ENCODE results near the gene FAM240B. TPM values are rescaled to one million over a fixed set of nuclear protein-coding genes. Genes with fewer than 3 reads are reported as not detected.

FAM240B gene
- total RNA-seq, 1 experiment from 2014 or later: not detected

DNA sequence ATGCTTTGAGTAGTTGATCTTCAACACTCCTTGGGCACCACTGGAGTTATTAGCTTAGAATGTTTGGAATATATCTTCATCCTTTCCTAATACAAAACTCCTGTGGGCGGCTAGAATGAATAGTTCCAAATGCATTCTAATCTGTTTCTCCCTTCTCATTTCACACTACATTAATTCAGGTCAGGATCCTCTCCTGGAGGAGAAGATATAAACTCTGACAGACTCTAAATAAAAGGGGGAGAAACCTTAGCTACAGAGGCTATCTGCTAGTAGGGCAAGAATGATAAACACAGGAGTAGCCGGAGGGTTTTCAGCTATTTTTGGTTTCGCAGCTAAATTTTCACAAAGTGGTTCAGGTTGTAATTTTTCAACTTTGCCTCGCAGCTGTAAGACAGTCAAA, 45.2 kb upstream of the FAM240B start:
- H3K9ac ChIP-seq (ENCODE audit: extremely low read depth, insufficient read length, low read length): no peak overlapping the region
- WGBS (ENCODE audit: extremely low coverage, insufficient read length, low lambda C conversion rate): no CpG with 5 or more reads among the region's 4 CpGs
- no peak overlapping the region for H4K5ac ChIP-seq (ENCODE audit: insufficient read length, low read depth, low read length)
- DNase-seq: no peak
- no peaks in the 10 kb centered on the region for H3K27me3 ChIP-seq (ENCODE audit: insufficient read depth, low read length)
- Mint-ChIP-seq H3K27me3 (ENCODE audit: low read depth) (no peaks in the 10 kb centered on the region), H3K4me3 (no peak overlapping the region), H3K9me3 (peaks cover 2 to 7% of the 10 kb centered on the region in 2 experiments; a peak in 2 of 5 replicates), H3K4me1 (peaks cover 23 to 26% of the 10 kb centered on the region in 2 experiments), H3K36me3 (ENCODE audit: insufficient read depth in 1 of 3, low read depth in 3 of 3) (peaks cover 0 to 8% (median 2%) of the 10 kb centered on the region in 3 experiments; a peak in 4 of 7 replicates), H3K27ac (no peak overlapping the region; a peak in 1 of 7 replicates)
- H3K23me2 ChIP-seq (ENCODE audit: insufficient read length, low read depth, low read length, poor library complexity, severe bottlenecking): no peaks in the 10 kb centered on the region
- H3K9me3 ChIP-seq (ENCODE audit: control insufficient read depth, low read depth, low read length): no peaks in the 10 kb centered on the region
- no peak overlapping the region for H2BK20ac ChIP-seq (ENCODE audit: low read depth, low read length, poor library complexity, severe bottlenecking)
- H4K20me1 ChIP-seq (ENCODE audit: control insufficient read depth, insufficient read depth, insufficient read length): no peaks in the 10 kb centered on the region
- no peak overlapping the region for H2BK120ac ChIP-seq (ENCODE audit: low read depth, low read length, poor library complexity, severe bottlenecking)
- H2BK15ac ChIP-seq (ENCODE audit: low read depth, low read length): no peak overlapping the region
- no peaks in the 10 kb centered on the region for H3K79me1 ChIP-seq (ENCODE audit: insufficient read depth, low read depth, low read length, poor library complexity, severe bottlenecking)
- no peak overlapping the region for H3K4me2 ChIP-seq (ENCODE audit: insufficient read depth, insufficient read length, low read length)
- H2BK12ac ChIP-seq (ENCODE audit: insufficient read length, low read depth, low read length): no peak overlapping the region
- no peak overlapping the region for H2AFZ ChIP-seq (ENCODE audit: low read length)
- no peak overlapping the region for H2BK5ac ChIP-seq (ENCODE audit: insufficient read length, low read length)
- H3K4ac ChIP-seq (ENCODE audit: low read depth, low read length): no peak overlapping the region
- H4K91ac ChIP-seq (ENCODE audit: insufficient read length, low read depth, low read length): no peak overlapping the region
- H3K56ac ChIP-seq (ENCODE audit: insufficient read length, low read depth, low read length): no peak overlapping the region
- H3K18ac ChIP-seq (ENCODE audit: insufficient read length, low read depth, low read length): no peak overlapping the region
- no peak for TF ChIP-seq CTCF (conservative IDR thresholded peaks at IDR 0.05)
- H3K27ac ChIP-seq (ENCODE audit: insufficient read length, low read depth, low read length): no peak overlapping the region
- 0 out of 2 replicates have a peak, but pooled peaks cover 5% of the 10 kb centered on the region for H3K4me1 ChIP-seq (ENCODE audit: insufficient read depth, low read length)
- H3T11ph ChIP-seq (ENCODE audit: low read length): no peak overlapping the region
- no peak overlapping the region for H3K23ac ChIP-seq (ENCODE audit: insufficient read length, low read depth, low read length)
- no peak overlapping the region for H4K8ac ChIP-seq (replicated peaks; ENCODE audit: insufficient read length, low read depth, low read length)
- no peak overlapping the region for H2AK5ac ChIP-seq (ENCODE audit: insufficient read length, low read length)
- H3K79me2 ChIP-seq (ENCODE audit: insufficient read depth, low read length): no peaks in the 10 kb centered on the region
- no peak overlapping the region for H3K14ac ChIP-seq (ENCODE audit: insufficient read depth, low read length)
